ENCODE data around the gene ELP1.

Gene ELP1

GRCh38 chr9:108956631-108957026, 22.7 kb upstream of the ELP1 start:
- H4K5ac ChIP-seq (ENCODE audit: low read length), result no peak overlapping the region
- no peak overlapping the region for H4K8ac ChIP-seq (ENCODE audit: low read depth, low read length)
- H3K4ac ChIP-seq (ENCODE audit: low read depth, low read length), result no peak overlapping the region
- H2BK120ac ChIP-seq (ENCODE audit: low read depth, low read length), result no peak overlapping the region
- H3K56ac ChIP-seq (ENCODE audit: low read length), result no peak overlapping the region
- H3K23ac ChIP-seq (ENCODE audit: low read length), result no peak overlapping the region
- H2BK15ac ChIP-seq (replicated peaks; ENCODE audit: low read depth), result no peak overlapping the region
- no peaks in the 10 kb centered on the region for H3K79me1 ChIP-seq (ENCODE audit: low read length)
- no peaks in the 10 kb centered on the region for H3K27me3 ChIP-seq (ENCODE audit: insufficient read depth, low read length, poor library complexity)
- H3K4me3 ChIP-seq (ENCODE audit: low read length), result no peak overlapping the region
- H2BK5ac ChIP-seq (ENCODE audit: low read length), result no peak overlapping the region
- no peaks in the 10 kb centered on the region for H3K79me2 ChIP-seq (ENCODE audit: control insufficient read depth, insufficient read depth, low read length)
- no peaks in the 10 kb centered on the region for H3K4me1 ChIP-seq (ENCODE audit: control insufficient read depth, low read depth, low read length)
- no peak overlapping the region for H3K4me2 ChIP-seq (ENCODE audit: low read length)
- DNase-seq, result no peak
- H3K9ac ChIP-seq (ENCODE audit: low read length), result no peak overlapping the region
- no peak overlapping the region for H3K18ac ChIP-seq (ENCODE audit: low read length)
- no peak overlapping the region for H3K27ac ChIP-seq (ENCODE audit: low read depth, low read length)
- no peak overlapping the region for H2AK5ac ChIP-seq (ENCODE audit: low read length)
- no peaks in the 10 kb centered on the region for H3K36me3 ChIP-seq (ENCODE audit: control insufficient read depth, insufficient read depth, low read length)

- no peak overlapping the region for H3K4ac ChIP-seq (ENCODE audit: low read depth, low read length)
- H3K4me2 ChIP-seq (ENCODE audit: low read length), result no peak overlapping the region
- no peak overlapping the region for H3K9ac ChIP-seq (ENCODE audit: low read length)
- H3K4me1 ChIP-seq (ENCODE audit: control insufficient read depth, low read depth, low read length), result no peaks in the 10 kb centered on the region
- H2BK120ac ChIP-seq (ENCODE audit: low read depth, low read length), result no peak overlapping the region
- WGBS (ENCODE audit: extremely low coverage, insufficient coverage, low lambda C conversion rate), result no CpG with 5 or more reads among the region's 4 CpGs
- H3K18ac ChIP-seq (ENCODE audit: low read length), result no peak overlapping the region
- no peak overlapping the region for H3K4me3 ChIP-seq (ENCODE audit: low read length)
- no peak overlapping the region for H2AK5ac ChIP-seq (ENCODE audit: low read length)
- H3K23ac ChIP-seq (ENCODE audit: low read length), result no peak overlapping the region
- H2BK15ac ChIP-seq (replicated peaks; ENCODE audit: low read depth), result no peak overlapping the region
- H3K36me3 ChIP-seq (ENCODE audit: control insufficient read depth, insufficient read depth, low read length), result no peaks in the 10 kb centered on the region
- H2BK5ac ChIP-seq (ENCODE audit: low read length), result no peak overlapping the region
- DNase-seq, result no peak
- no peaks in the 10 kb centered on the region for H3K27me3 ChIP-seq (ENCODE audit: insufficient read depth, low read length, poor library complexity)
- no peak overlapping the region for H4K8ac ChIP-seq (ENCODE audit: low read depth, low read length)
- no peak overlapping the region for H3K27ac ChIP-seq (ENCODE audit: low read depth, low read length)
- no peaks in the 10 kb centered on the region for H3K79me2 ChIP-seq (ENCODE audit: control insufficient read depth, insufficient read depth, low read length)
- H3K56ac ChIP-seq (ENCODE audit: low read length), result no peak overlapping the region
- no peaks in the 10 kb centered on the region for H3K79me1 ChIP-seq (ENCODE audit: low read length)
- no peak overlapping the region for H4K5ac ChIP-seq (ENCODE audit: low read length)
These were observed 22.2 kb upstream of the ELP1 start for GRCh38 chr9:108956022-108956630.

- H3K56ac ChIP-seq (ENCODE audit: low read length), result no peak overlapping the region
- H2BK5ac ChIP-seq (ENCODE audit: low read length), result no peak overlapping the region
- no CpG with 5 or more reads among the region's 3 CpGs for WGBS (ENCODE audit: extremely low coverage, insufficient coverage, low lambda C conversion rate)
- no peak overlapping the region for H3K4me2 ChIP-seq (ENCODE audit: low read length)
- H4K5ac ChIP-seq (ENCODE audit: low read length), result no peak overlapping the region
- DNase-seq, result peak; percentile 29
- no peak overlapping the region for H3K18ac ChIP-seq (ENCODE audit: low read length)
- no peaks in the 10 kb centered on the region for H3K27me3 ChIP-seq (ENCODE audit: insufficient read depth, low read length, poor library complexity)
- no peaks in the 10 kb centered on the region for H3K36me3 ChIP-seq (ENCODE audit: control insufficient read depth, insufficient read depth, low read length)
- H3K9ac ChIP-seq (ENCODE audit: low read length), result no peak overlapping the region
- no peak overlapping the region for H3K23ac ChIP-seq (ENCODE audit: low read length)
- H3K4ac ChIP-seq (ENCODE audit: low read depth, low read length), result no peak overlapping the region
- no peak overlapping the region for H2BK120ac ChIP-seq (ENCODE audit: low read depth, low read length)
- no peak overlapping the region for H3K4me3 ChIP-seq (ENCODE audit: low read length)
- H2BK15ac ChIP-seq (replicated peaks; ENCODE audit: low read depth), result no peak overlapping the region
- no peak overlapping the region for H4K8ac ChIP-seq (ENCODE audit: low read depth, low read length)
- H2AK5ac ChIP-seq (ENCODE audit: low read length), result no peak overlapping the region
- no peaks in the 10 kb centered on the region for H3K79me1 ChIP-seq (ENCODE audit: low read length)
- H3K79me2 ChIP-seq (ENCODE audit: control insufficient read depth, insufficient read depth, low read length), result no peaks in the 10 kb centered on the region
- H3K27ac ChIP-seq (ENCODE audit: low read depth, low read length), result no peak overlapping the region
- no peaks in the 10 kb centered on the region for H3K4me1 ChIP-seq (ENCODE audit: control insufficient read depth, low read depth, low read length)
These were observed 20.2 kb upstream of the ELP1 start for GRCh38 chr9:108953983-108954574.

- no peak overlapping the region for H3K4me3 ChIP-seq (ENCODE audit: low read length)
- H3K27me3 ChIP-seq (ENCODE audit: insufficient read depth, low read length, poor library complexity), result no peaks in the 10 kb centered on the region
- H4K5ac ChIP-seq (ENCODE audit: low read length), result no peak overlapping the region
- H3K4ac ChIP-seq (ENCODE audit: low read depth, low read length), result no peak overlapping the region
- H2BK120ac ChIP-seq (ENCODE audit: low read depth, low read length), result no peak overlapping the region
- no peak for DNase-seq
- no peak overlapping the region for H3K56ac ChIP-seq (ENCODE audit: low read length)
- H3K23ac ChIP-seq (ENCODE audit: low read length), result no peak overlapping the region
- WGBS (ENCODE audit: extremely low coverage, insufficient coverage, low lambda C conversion rate), result no CpG with 5 or more reads among the region's 2 CpGs
- H2BK15ac ChIP-seq (replicated peaks; ENCODE audit: low read depth), result no peak overlapping the region
- H4K8ac ChIP-seq (ENCODE audit: low read depth, low read length), result no peak overlapping the region
- no peaks in the 10 kb centered on the region for H3K79me1 ChIP-seq (ENCODE audit: low read length)
- H3K27ac ChIP-seq (ENCODE audit: low read depth, low read length), result no peak overlapping the region
- H2BK5ac ChIP-seq (ENCODE audit: low read length), result no peak overlapping the region
- no peak overlapping the region for H3K9ac ChIP-seq (ENCODE audit: low read length)
- no peaks in the 10 kb centered on the region for H3K4me1 ChIP-seq (ENCODE audit: control insufficient read depth, low read depth, low read length)
- H2AK5ac ChIP-seq (ENCODE audit: low read length), result no peak overlapping the region
- no peak overlapping the region for H3K4me2 ChIP-seq (ENCODE audit: low read length)
- no peaks in the 10 kb centered on the region for H3K36me3 ChIP-seq (ENCODE audit: control insufficient read depth, insufficient read depth, low read length)
- no peak overlapping the region for H3K18ac ChIP-seq (ENCODE audit: low read length)
- H3K79me2 ChIP-seq (ENCODE audit: control insufficient read depth, insufficient read depth, low read length), result no peaks in the 10 kb centered on the region
These were observed 17.7 kb upstream of the ELP1 start for GRCh38 chr9:108951578-108951977.

- H4K5ac ChIP-seq (ENCODE audit: low read length), result no peak overlapping the region
- H3K56ac ChIP-seq (ENCODE audit: low read length), result no peak overlapping the region
- H3K4ac ChIP-seq (ENCODE audit: low read depth, low read length), result no peak overlapping the region
- H3K79me2 ChIP-seq (ENCODE audit: control insufficient read depth, insufficient read depth, low read length), result no peaks in the 10 kb centered on the region
- no peaks in the 10 kb centered on the region for H3K36me3 ChIP-seq (ENCODE audit: control insufficient read depth, insufficient read depth, low read length)
- H3K4me1 ChIP-seq (ENCODE audit: control insufficient read depth, low read depth, low read length), result no peaks in the 10 kb centered on the region
- no peak overlapping the region for H2BK15ac ChIP-seq (replicated peaks; ENCODE audit: low read depth)
- H2AK5ac ChIP-seq (ENCODE audit: low read length), result no peak overlapping the region
- no peak overlapping the region for H4K8ac ChIP-seq (ENCODE audit: low read depth, low read length)
- H3K79me1 ChIP-seq (ENCODE audit: low read length), result no peaks in the 10 kb centered on the region
- no CpG with 5 or more reads among the region's 1 CpG for WGBS (ENCODE audit: extremely low coverage, insufficient coverage, low lambda C conversion rate)
- no peak overlapping the region for H3K23ac ChIP-seq (ENCODE audit: low read length)
- no peak overlapping the region for H3K27ac ChIP-seq (ENCODE audit: low read depth, low read length)
- no peak overlapping the region for H3K4me3 ChIP-seq (ENCODE audit: low read length)
- H3K18ac ChIP-seq (ENCODE audit: low read length), result no peak overlapping the region
- H3K9ac ChIP-seq (ENCODE audit: low read length), result no peak overlapping the region
- no peak overlapping the region for H3K4me2 ChIP-seq (ENCODE audit: low read length)
- H2BK120ac ChIP-seq (ENCODE audit: low read depth, low read length), result no peak overlapping the region
- DNase-seq, result no peak
- H3K27me3 ChIP-seq (ENCODE audit: insufficient read depth, low read length, poor library complexity), result no peaks in the 10 kb centered on the region
- no peak overlapping the region for H2BK5ac ChIP-seq (ENCODE audit: low read length)
These were observed 16.2 kb upstream of the ELP1 start for GRCh38 chr9:108950168-108950567.

GRCh38 chr9:108939975-108940374, 6.1 kb upstream of the ELP1 start:
- Histone ChIP-seq H4K5ac (ENCODE audit: low read length) (no peak overlapping the region), H3K27ac (ENCODE audit: low read depth, low read length) (no peak overlapping the region), H3K18ac (ENCODE audit: low read length) (no peak overlapping the region), H2BK5ac (ENCODE audit: low read length) (no peak overlapping the region), H3K56ac (ENCODE audit: low read length) (no peak overlapping the region), H3K4me1 (ENCODE audit: control insufficient read depth, low read depth, low read length) (no peaks in the 10 kb centered on the region), H3K27me3 (ENCODE audit: insufficient read depth, low read length, poor library complexity) (no peaks in the 10 kb centered on the region), H3K9ac (ENCODE audit: low read length) (no peak overlapping the region), H2BK120ac (ENCODE audit: low read depth, low read length) (no peak overlapping the region), H3K79me1 (ENCODE audit: low read length) (no peaks in the 10 kb centered on the region), H2BK15ac (replicated peaks; ENCODE audit: low read depth) (no peak overlapping the region), H3K36me3 (ENCODE audit: control insufficient read depth, insufficient read depth, low read length) (no peaks in the 10 kb centered on the region), H3K4me3 (ENCODE audit: low read length) (no peak overlapping the region), H4K8ac (ENCODE audit: low read depth, low read length) (no peak overlapping the region), H3K79me2 (ENCODE audit: control insufficient read depth, insufficient read depth, low read length) (no peaks in the 10 kb centered on the region), H3K4me2 (ENCODE audit: low read length) (no peak overlapping the region), H3K23ac (ENCODE audit: low read length) (no peak overlapping the region), H2AK5ac (ENCODE audit: low read length) (no peak overlapping the region), H3K4ac (ENCODE audit: low read depth, low read length) (no peak overlapping the region)
- WGBS (ENCODE audit: extremely low coverage, insufficient coverage, low lambda C conversion rate), result no CpG with 5 or more reads among the region's 4 CpGs
- no peak for DNase-seq

All from mesendoderm (in vitro differentiated cells).